Gastrocnemius medialis (tissue), 4 donors: ENCODE data around the gene ZMYND11. TPM values are rescaled to one million over a fixed set of nuclear protein-coding genes. Genes with fewer than 3 reads are reported as not detected.

Experiments
- ATAC-seq, 2 donors: fragments of 150-250 bp; one replicate each; pipeline ENCODE4 v1.9.1; 2016
- DNase-seq, 2 donors: peaks; one replicate each; pipeline ENCODE4 v3.0.0-alpha.2; 2019
- H3K27ac ChIP-seq, 4 donors: fragments of 200-600 bp; sonication (generic); 1 replicate in 1 of 4; 2 replicates in 3 of 4; pipeline ENCODE4 v1.5.1; 2016 to 2018; ENCODE audit warnings: mild to moderate bottlenecking in 2 of 4, moderate library complexity in 1 of 4
- H3K27me3 ChIP-seq, 3 donors: fragments of 200-600 bp; sonication (generic) in 2 of 3; 1 replicate in 1 of 3; 2 replicates in 2 of 3; pipeline versions ENCODE4 v1.5.1 to v1.6.0; 2016 to 2019; ENCODE audit warnings: mild to moderate bottlenecking in 1 of 3, moderate library complexity in 1 of 3
- H3K36me3 ChIP-seq, 2 donors: fragments of 200-600 bp; sonication (generic) in 1 of 2; one replicate each; pipeline ENCODE4 v1.5.1; 2017 to 2018
- H3K4me1 ChIP-seq, 2 donors: fragments of 200-600 bp; sonication (generic) in 1 of 2; one replicate each; pipeline ENCODE4 v1.5.1; 2016 to 2017; ENCODE audit warnings: mild to moderate bottlenecking in 2 of 2
- H3K4me3 ChIP-seq, 4 donors: fragments of 200-600 bp; sonication (generic) in 3 of 4; 1 replicate in 1 of 4; 2 replicates in 3 of 4; pipeline ENCODE4 v1.5.1; 2016 to 2019; ENCODE audit warnings: mild to moderate bottlenecking in 2 of 4
- H3K9me3 ChIP-seq, 3 donors: fragments of 200-600 bp; sonication (generic) in 2 of 3; 1 replicate in 1 of 3; 2 replicates in 2 of 3; pipeline ENCODE4 v1.5.1; 2016 to 2019
- CTCF ChIP-seq, 5 experiments: fragments of 450-650 bp in 3 of 5; fragments of 200-600 bp in 2 of 5; sonication (generic) in 2 of 5; IDR thresholded peaks in 4 of 5; conservative IDR thresholded peaks in 1 of 5; 1 replicate in 4 of 5; 2 replicates in 1 of 5; pipeline ENCODE4 v1.5.1; 2016 to 2019; ENCODE audit warnings: antibody characterized with exemption in 5 of 5, mild to moderate bottlenecking in 3 of 5, moderate library complexity in 3 of 5
- POLR2A ChIP-seq, 2 donors: fragments of 450-650 bp; IDR thresholded peaks; one replicate each; pipeline ENCODE4 v1.6.1; 2017; ENCODE audit warnings: antibody characterized with exemption in 2 of 2, mild to moderate bottlenecking in 2 of 2, moderate library complexity in 2 of 2
- in situ Hi-C, 4 donors: fragments of 200-750 bp; cut with MboI; loops; one replicate each; pipeline versions ENCODE4 v1.15.0 to v1.8.0; 2017; ENCODE audit warnings: low sequenced_read_pairs in 4 of 4
- intact Hi-C: fragments of 100-400 bp; cut with DNase I; formaldehyde crosslinking; loops from one replicate; pipeline ENCODE4 v1.15.1; 2023; ENCODE audit warnings: low total_unique reads
- total RNA-seq, 4 donors: library from RNA; depleted of rRNA; stranded (reverse); fragments of >200 nt; gene quantifications; one replicate each; pipeline versions ENCODE4 v1.1.0 to v1.2.3, GENCODE V29; 2016

Gene ZMYND11
- total RNA-seq, 4 donors from 2014 or later, result 58.3 to 78.0 (median 65.2) TPM

- in situ Hi-C loops, result no loop called here
- TF ChIP-seq POLR2A (IDR thresholded peaks at IDR 0.05) (no peak), CTCF (IDR thresholded peaks at IDR 0.05 in 4 of 5, conservative IDR thresholded peaks at IDR 0.05 in 1 of 5) (no peak)
- intact Hi-C loops, result no loop called here
- Histone ChIP-seq H3K27ac (no peak overlapping the region), H3K4me1 (no peaks in the 10 kb centered on the region), H3K4me3 (no peak overlapping the region), H3K9me3 (no peaks in the 10 kb centered on the region), H3K27me3 (no peaks in the 10 kb centered on the region), H3K36me3 (peaks cover 2 to 56% of the 10 kb centered on the region in 2 donors)
- ATAC-seq (no peak), DNase-seq (no peak)
These were observed 111.2 kb downstream of the ZMYND11 start for GRCh38 chr10:246431-246830.

GRCh38 chr10:247480-247879 is 112.2 kb downstream of the ZMYND11 start:
- intact Hi-C loops (no loop called here), in situ Hi-C loops (no loop called here)
- Histone ChIP-seq H3K27me3 (no peaks in the 10 kb centered on the region), H3K36me3 (peaks cover 2 to 52% of the 10 kb centered on the region in 2 donors), H3K4me3 (no peak overlapping the region), H3K9me3 (no peaks in the 10 kb centered on the region), H3K27ac (no peak overlapping the region), H3K4me1 (no peaks in the 10 kb centered on the region)
- TF ChIP-seq POLR2A (IDR thresholded peaks at IDR 0.05) (no peak), CTCF (IDR thresholded peaks at IDR 0.05 in 4 of 5, conservative IDR thresholded peaks at IDR 0.05 in 1 of 5) (no peak)
- DNase-seq, result no peak
- ATAC-seq, result no peak

- H3K4me1 ChIP-seq, result no peaks in the 10 kb centered on the region
- no peak overlapping the region for H3K27ac ChIP-seq
- intact Hi-C loops, result no loop called here
- no peak for DNase-seq
- H3K36me3 ChIP-seq, result peaks cover 2 to 57% of the 10 kb centered on the region in 2 donors
- TF ChIP-seq CTCF (IDR thresholded peaks at IDR 0.05 in 4 of 5, conservative IDR thresholded peaks at IDR 0.05 in 1 of 5) (no peak), POLR2A (IDR thresholded peaks at IDR 0.05) (no peak)
- no peaks in the 10 kb centered on the region for H3K27me3 ChIP-seq
- H3K4me3 ChIP-seq, result no peak overlapping the region
- no peak for ATAC-seq
- no peaks in the 10 kb centered on the region for H3K9me3 ChIP-seq
- in situ Hi-C loops, result no loop called here
These were observed 113.1 kb downstream of the ZMYND11 start for GRCh38 chr10:248307-248706.

GRCh38 chr10:251982-252582 is 116.8 kb downstream of the ZMYND11 start:
- Histone ChIP-seq H3K4me1 (no peaks in the 10 kb centered on the region), H3K4me3 (no peak overlapping the region), H3K9me3 (no peaks in the 10 kb centered on the region), H3K27me3 (no peaks in the 10 kb centered on the region), H3K27ac (no peak overlapping the region), H3K36me3 (peaks cover 2 to 57% of the 10 kb centered on the region in 2 donors)
- no peak for DNase-seq
- ATAC-seq, result no peak
- in situ Hi-C loops (no loop called here), intact Hi-C loops (no loop called here)
- no peak for TF ChIP-seq POLR2A (IDR thresholded peaks at IDR 0.05)
- no peak for TF ChIP-seq CTCF (IDR thresholded peaks at IDR 0.05 in 4 of 5, conservative IDR thresholded peaks at IDR 0.05 in 1 of 5)
